ENCODE results near the gene RABGGTA. TPM values are rescaled to one million over a fixed set of nuclear protein-coding genes. Genes with fewer than 3 reads are reported as not detected.

RABGGTA gene
- total RNA-seq, 3 donors from 2014 or later = 24.8 to 41.6 (median 34.4) TPM

- H3K9me3 ChIP-seq = no peaks in the 10 kb centered on the region
- no peaks in the 10 kb centered on the region for H3K27me3 ChIP-seq
- H3K27ac ChIP-seq = peak overlapping the region in 1 of 2 donors; percentile 80
- DNase-seq (ENCODE audit: low spot score in 2 of 2) = no peak
- intact Hi-C loops (cut with DNase I; ENCODE audit: low total_unique reads) = no loop called here
- peaks cover 3 to 6% of the 10 kb centered on the region in 2 donors for H3K4me1 ChIP-seq
- no peak for TF ChIP-seq CTCF (IDR thresholded peaks at IDR 0.05)
- TF ChIP-seq POLR2AphosphoS5 (IDR thresholded peaks at IDR 0.05) = no peak
- TF ChIP-seq POLR2A (IDR thresholded peaks at IDR 0.05) = no peak
- no peaks in the 10 kb centered on the region for H3K36me3 ChIP-seq
- no peak overlapping the region for H3K4me3 ChIP-seq
These were observed 43.9 kb upstream of the RABGGTA start for GRCh38 chr14:24315243-24315806.

GRCh38 chr14:24314377-24315193 is 43.2 kb upstream of the RABGGTA start:
- H3K27me3 ChIP-seq = no peaks in the 10 kb centered on the region
- H3K4me1 ChIP-seq = peaks cover 10 to 14% of the 10 kb centered on the region in 2 donors
- TF ChIP-seq POLR2AphosphoS5 (IDR thresholded peaks at IDR 0.05) (no peak), CTCF (IDR thresholded peaks at IDR 0.05) (no peak), POLR2A (IDR thresholded peaks at IDR 0.05) (no peak)
- peak overlapping the region in 1 of 2 donors; percentile 80 for H3K27ac ChIP-seq
- no peak for DNase-seq (ENCODE audit: low spot score in 2 of 2)
- intact Hi-C loops (cut with DNase I; ENCODE audit: low total_unique reads) = no loop called here
- no peak overlapping the region for H3K4me3 ChIP-seq
- H3K36me3 ChIP-seq = no peaks in the 10 kb centered on the region
- no peaks in the 10 kb centered on the region for H3K9me3 ChIP-seq

- intact Hi-C loops (cut with DNase I; ENCODE audit: low total_unique reads) = no loop called here
- TF ChIP-seq CTCF (IDR thresholded peaks at IDR 0.05) = no peak
- TF ChIP-seq POLR2AphosphoS5 (IDR thresholded peaks at IDR 0.05) = no peak
- no peak for TF ChIP-seq POLR2A (IDR thresholded peaks at IDR 0.05)
- Histone ChIP-seq H3K4me1 (peaks cover 14 to 19% of the 10 kb centered on the region in 2 donors), H3K4me3 (no peak overlapping the region), H3K27ac (peak overlapping the region in 1 of 2 donors; percentile 36), H3K27me3 (no peaks in the 10 kb centered on the region), H3K9me3 (no peaks in the 10 kb centered on the region), H3K36me3 (no peaks in the 10 kb centered on the region)
- no peak for DNase-seq (ENCODE audit: low spot score in 2 of 2)
These were observed 42.5 kb upstream of the RABGGTA start for GRCh38 chr14:24313913-24314312.

GRCh38 chr14:24312736-24313507 is 41.5 kb upstream of the RABGGTA start:
- intact Hi-C loops (cut with DNase I; ENCODE audit: low total_unique reads) = no loop called here
- Histone ChIP-seq H3K4me3 (no peak overlapping the region), H3K27me3 (no peaks in the 10 kb centered on the region), H3K9me3 (no peaks in the 10 kb centered on the region), H3K36me3 (no peaks in the 10 kb centered on the region), H3K4me1 (peaks cover 14 to 19% of the 10 kb centered on the region in 2 donors), H3K27ac (peak overlapping the region; percentile 30 to 91)
- TF ChIP-seq POLR2AphosphoS5 (IDR thresholded peaks at IDR 0.05) (no peak), CTCF (IDR thresholded peaks at IDR 0.05) (no peak), POLR2A (IDR thresholded peaks at IDR 0.05) (no peak)
- no peak for DNase-seq (ENCODE audit: low spot score in 2 of 2)

All from breast epithelium (tissue), 4 donors.